ENCODE results near the gene FOXN1. TPM values are rescaled to one million over a fixed set of nuclear protein-coding genes. Genes with fewer than 3 reads are reported as not detected.

FOXN1 gene
- total and polyA plus RNA-seq, 2 of the 13 experiments (the other 11 are each of a cell fraction or from before 2014, with no cell fraction given), result 0.01 TPM; not detected in 1

DNA sequence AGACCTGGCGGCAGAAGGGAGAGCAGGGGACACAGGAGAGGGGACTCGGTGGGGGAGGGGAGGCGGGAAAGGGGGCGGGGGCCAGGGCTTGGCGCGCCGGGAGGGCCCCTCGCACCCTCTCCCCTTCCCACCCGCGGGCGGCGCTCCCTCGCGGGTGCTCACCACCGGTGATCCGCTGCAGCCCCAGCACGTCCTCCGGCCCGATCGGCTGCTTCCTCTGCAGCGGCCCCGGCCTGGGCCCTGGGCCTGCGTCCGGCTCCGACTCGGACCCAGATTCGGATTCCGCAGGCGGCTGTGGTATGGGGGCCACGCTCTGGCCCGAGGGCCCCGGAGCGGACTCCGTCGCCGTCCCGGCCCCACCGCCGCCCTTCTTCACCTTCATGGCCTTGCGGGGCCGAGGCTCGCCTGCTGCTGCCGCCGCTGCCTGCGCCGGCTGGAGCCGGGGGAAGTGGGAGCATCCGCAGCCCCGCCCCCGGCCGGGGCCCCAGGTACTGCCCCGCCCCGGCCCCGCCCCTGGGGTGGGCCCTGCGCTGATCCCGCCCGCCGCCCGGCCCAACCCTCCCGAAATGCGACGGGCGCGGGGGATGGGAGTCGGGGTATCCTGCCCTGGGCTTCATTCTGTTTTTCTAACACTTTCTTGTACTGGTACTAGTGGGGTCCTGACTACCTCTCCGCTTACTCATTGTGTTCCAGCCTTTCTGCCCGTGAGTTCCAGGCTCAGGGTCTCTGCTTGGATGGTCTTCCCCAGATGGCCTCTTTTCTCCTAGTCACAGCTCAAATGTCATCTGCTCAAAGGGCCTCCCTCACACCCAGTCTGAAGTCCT lies 46.2 kb downstream of the FOXN1 start, which contains the start of gene UNC119:
Gene UNC119, minus strand, starts transcription at position 449 of the 824 bp plus-strand sequence. Its CDS starts 67 bp downstream, at position 382.
- FAIRE-seq (no peak), DNase-seq (ENCODE audit: low spot score) (peak; percentile 38), ATAC-seq (peak; percentile 89)
- Histone ChIP-seq H4K20me1 (ENCODE audit: insufficient read depth, low read length) (no peaks in the 10 kb centered on the region), H3K9ac (ENCODE audit: insufficient read depth, low read depth, low read length) (peak within 1 kb of the TSS; percentile 74), H3K4me1 (ENCODE audit: insufficient read depth, low read length) (peaks cover 42% of the 10 kb centered on the region), H3K9me3 (ENCODE audit: low read length) (no peaks in the 10 kb centered on the region), H3K27me3 (ENCODE audit: control insufficient read depth in 1 of 2, insufficient read depth in 2 of 2, low read length in 2 of 2) (no peaks in the 10 kb centered on the region), H3K79me2 (ENCODE audit: insufficient read depth, low read length) (no peaks in the 10 kb centered on the region), H3K4me2 (ENCODE audit: low read depth, low read length) (peak within 1 kb of the TSS; percentile 92), H3K36me3 (replicated peaks in 1 of 2; ENCODE audit: control insufficient read depth in 1 of 2, insufficient read depth in 2 of 2, low read length in 2 of 2) (peaks cover 11 to 33% of the 10 kb centered on the region in 2 experiments), H2AFZ (ENCODE audit: low read length) (peak within 1 kb of the TSS; percentile 66), H3K27ac (ENCODE audit: extremely low read length, insufficient read depth, low read length) (no peak within 1 kb of the TSS), H3K4me3 (replicated peaks in 1 of 3; ENCODE audit: insufficient read depth in 1 of 3, low read depth in 2 of 3, low read length in 3 of 3) (peak within 1 kb of the TSS; percentile 75 to 88 (median 85))
- CTCF ChIA-PET (ENCODE audit: low intra/inter-chr PET ratio, low total read pairs), result no interaction called here
- no TSS peak for BruUV-seq (replicated peaks)
- intact Hi-C loops (cut with micrococcal nuclease; ENCODE audit: unreplicated experiment) (no loop called here), in situ Hi-C loops (cut with HindIII; ENCODE audit: extremely low pct_ligation_motif_present, low pct_unique_long_range_greater_than_20kb) (no loop called here)
- POLR2A ChIA-PET, result interaction anchor here (0.8 to 1.5 kb wide), 4 partner anchors 18 to 154 kb away, joined by 3 to 8 read pairs (median 4); partner anchors contain the start of genes ALDOC and PIGS
- 13% methylated on average over 5 of the region's 67 CpGs for WGBS (ENCODE audit: low lambda C conversion rate)
- TF ChIP-seq MAZ (IDR thresholded peaks at IDR 0.05; ENCODE audit: borderline replicate concordance, low read depth, low read length), result peak; percentile 61; the same call in 1 of the 2 replicates
- TF ChIP-seq MAZ (CRISPR knock-in tag; IDR thresholded peaks at IDR 0.05; ENCODE audit: low read depth), result no peak
- TF ChIP-seq ZNF605 (CRISPR knock-in tag; IDR thresholded peaks at IDR 0.05), result 0 out of 2 replicates have a peak, but pooled peaks have one; percentile 27
- TF ChIP-seq, protein P1, sequence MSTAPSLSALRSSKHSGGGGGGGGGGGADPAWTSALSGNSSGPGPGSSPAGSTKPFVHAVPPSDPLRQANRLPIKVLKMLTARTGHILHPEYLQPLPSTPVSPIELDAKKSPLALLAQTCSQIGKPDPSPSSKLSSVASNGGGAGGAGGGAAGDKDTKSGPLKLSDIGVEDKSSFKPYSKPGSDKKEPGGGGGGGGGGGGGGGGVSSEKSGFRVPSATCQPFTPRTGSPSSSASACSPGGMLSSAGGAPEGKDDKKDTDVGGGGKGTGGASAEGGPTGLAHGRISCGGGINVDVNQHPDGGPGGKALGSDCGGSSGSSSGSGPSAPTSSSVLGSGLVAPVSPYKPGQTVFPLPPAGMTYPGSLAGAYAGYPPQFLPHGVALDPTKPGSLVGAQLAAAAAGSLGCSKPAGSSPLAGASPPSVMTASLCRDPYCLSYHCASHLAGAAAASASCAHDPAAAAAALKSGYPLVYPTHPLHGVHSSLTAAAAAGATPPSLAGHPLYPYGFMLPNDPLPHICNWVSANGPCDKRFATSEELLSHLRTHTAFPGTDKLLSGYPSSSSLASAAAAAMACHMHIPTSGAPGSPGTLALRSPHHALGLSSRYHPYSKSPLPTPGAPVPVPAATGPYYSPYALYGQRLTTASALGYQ (CRISPR knock-in tag; IDR thresholded peaks at IDR 0.05), result peak; percentile 51; the same call in 1 of the 2 replicates
- peak; percentile 82; the same call in 1 of the 2 replicates for TF ChIP-seq ZNF446 (CRISPR knock-in tag; IDR thresholded peaks at IDR 0.05)
- TF ChIP-seq, protein P2, sequence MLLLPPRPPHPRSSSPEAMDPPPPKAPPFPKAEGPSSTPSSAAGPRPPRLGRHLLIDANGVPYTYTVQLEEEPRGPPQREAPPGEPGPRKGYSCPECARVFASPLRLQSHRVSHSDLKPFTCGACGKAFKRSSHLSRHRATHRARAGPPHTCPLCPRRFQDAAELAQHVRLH (CRISPR knock-in tag; IDR thresholded peaks at IDR 0.05; ENCODE audit: borderline replicate concordance, low read depth), result 0 out of 2 replicates have a peak, but pooled peaks have one; percentile 21
- no peak; the same call in 1 of the 2 replicates for TF ChIP-seq KLF12 (CRISPR knock-in tag; IDR thresholded peaks at IDR 0.05; ENCODE audit: borderline replicate concordance)
- no peak for TF ChIP-seq MEIS1 (CRISPR knock-in tag; IDR thresholded peaks at IDR 0.05; ENCODE audit: borderline replicate concordance)
- TF ChIP-seq ZNF441 (CRISPR knock-in tag; IDR thresholded peaks at IDR 0.05; ENCODE audit: borderline replicate concordance), result 0 out of 2 replicates have a peak, but pooled peaks have one; percentile 21
- TF ChIP-seq ZNF468 (CRISPR knock-in tag; IDR thresholded peaks at IDR 0.05), result 0 out of 2 replicates have a peak, but pooled peaks have one; percentile 28
- TF ChIP-seq ZNF564 (CRISPR knock-in tag; IDR thresholded peaks at IDR 0.05), result 0 out of 2 replicates have a peak, but pooled peaks have one; percentile 49
- TF ChIP-seq IRX3 (CRISPR knock-in tag; IDR thresholded peaks at IDR 0.05; ENCODE audit: borderline replicate concordance, low read depth), result peak; percentile 64; the same call in 1 of the 2 replicates
- TF ChIP-seq, protein P3, sequence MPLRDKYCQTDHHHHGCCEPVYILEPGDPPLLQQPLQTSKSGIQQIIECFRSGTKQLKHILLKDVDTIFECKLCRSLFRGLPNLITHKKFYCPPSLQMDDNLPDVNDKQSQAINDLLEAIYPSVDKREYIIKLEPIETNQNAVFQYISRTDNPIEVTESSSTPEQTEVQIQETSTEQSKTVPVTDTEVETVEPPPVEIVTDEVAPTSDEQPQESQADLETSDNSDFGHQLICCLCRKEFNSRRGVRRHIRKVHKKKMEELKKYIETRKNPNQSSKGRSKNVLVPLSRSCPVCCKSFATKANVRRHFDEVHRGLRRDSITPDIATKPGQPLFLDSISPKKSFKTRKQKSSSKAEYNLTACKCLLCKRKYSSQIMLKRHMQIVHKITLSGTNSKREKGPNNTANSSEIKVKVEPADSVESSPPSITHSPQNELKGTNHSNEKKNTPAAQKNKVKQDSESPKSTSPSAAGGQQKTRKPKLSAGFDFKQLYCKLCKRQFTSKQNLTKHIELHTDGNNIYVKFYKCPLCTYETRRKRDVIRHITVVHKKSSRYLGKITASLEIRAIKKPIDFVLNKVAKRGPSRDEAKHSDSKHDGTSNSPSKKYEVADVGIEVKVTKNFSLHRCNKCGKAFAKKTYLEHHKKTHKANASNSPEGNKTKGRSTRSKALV (CRISPR knock-in tag; IDR thresholded peaks at IDR 0.05), result 0 out of 2 replicates have a peak, but pooled peaks have one; percentile 24
- TF ChIP-seq ZSCAN22 (CRISPR knock-in tag; IDR thresholded peaks at IDR 0.05), result peak; percentile 74; the same call in 1 of the 2 replicates
- TF ChIP-seq ZNF253 (CRISPR knock-in tag; IDR thresholded peaks at IDR 0.05; ENCODE audit: borderline replicate concordance), result no peak
- TF ChIP-seq SIN3A (IDR thresholded peaks at IDR 0.05; ENCODE audit: borderline replicate concordance, low read depth, low read length), result peak; percentile 2; the same call in 1 of the 2 replicates
- TF ChIP-seq, protein P4, sequence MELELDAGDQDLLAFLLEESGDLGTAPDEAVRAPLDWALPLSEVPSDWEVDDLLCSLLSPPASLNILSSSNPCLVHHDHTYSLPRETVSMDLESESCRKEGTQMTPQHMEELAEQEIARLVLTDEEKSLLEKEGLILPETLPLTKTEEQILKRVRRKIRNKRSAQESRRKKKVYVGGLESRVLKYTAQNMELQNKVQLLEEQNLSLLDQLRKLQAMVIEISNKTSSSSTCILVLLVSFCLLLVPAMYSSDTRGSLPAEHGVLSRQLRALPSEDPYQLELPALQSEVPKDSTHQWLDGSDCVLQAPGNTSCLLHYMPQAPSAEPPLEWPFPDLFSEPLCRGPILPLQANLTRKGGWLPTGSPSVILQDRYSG (CRISPR knock-in tag; IDR thresholded peaks at IDR 0.05), result peak; percentile 27; the same call in 1 of the 2 replicates

All from HepG2 (cell line).